HG03354 (cell line): ENCODE measurements around the gene C9orf85.
"Not testable (repeated sequence)": the region's sequence is repeated elsewhere in the genome, so short reads cannot be mapped to it uniquely, and the experiment has no call there.

Experiments used
- ATAC-seq: cut with Tn5 transposase; IDR thresholded peaks from one replicate; pipeline ENCODE4 v1.9.1; 2021; ENCODE audit warnings: mild to moderate bottlenecking; ENCODE audit not compliant: unreplicated experiment, poor library complexity, severe bottlenecking

The C9orf85 gene

DNA sequence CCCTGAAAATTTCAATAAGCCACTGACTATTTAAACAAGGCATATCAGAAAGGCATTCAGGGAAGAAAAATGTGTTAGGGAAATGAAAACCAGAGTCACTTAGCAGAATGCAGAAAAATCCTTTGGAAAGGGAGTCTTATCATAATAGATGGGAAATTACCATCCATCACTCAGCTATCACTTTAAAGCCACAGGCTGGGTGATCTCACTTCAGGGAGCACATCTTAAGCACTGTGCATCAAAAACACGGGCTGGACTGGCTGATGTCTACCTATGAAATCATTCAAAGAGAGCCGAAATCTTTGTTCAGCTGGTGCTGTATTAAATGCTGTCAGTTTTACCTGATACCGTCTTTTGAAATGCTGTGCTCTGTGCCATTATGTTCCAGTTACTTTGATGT, 75.5 kb downstream of the C9orf85 start:
- ATAC-seq, result no peak

- no peak for ATAC-seq
Observed at GRCh38 chr9:71987471-71988371, 76.3 kb downstream of the C9orf85 start.

- ATAC-seq, result no peak
Observed at GRCh38 chr9:71990466-71990865, 79.0 kb downstream of the C9orf85 start.

GRCh38 chr9:72005451-72005850, 94.0 kb downstream of the C9orf85 start:
- no peak for ATAC-seq

DNA sequence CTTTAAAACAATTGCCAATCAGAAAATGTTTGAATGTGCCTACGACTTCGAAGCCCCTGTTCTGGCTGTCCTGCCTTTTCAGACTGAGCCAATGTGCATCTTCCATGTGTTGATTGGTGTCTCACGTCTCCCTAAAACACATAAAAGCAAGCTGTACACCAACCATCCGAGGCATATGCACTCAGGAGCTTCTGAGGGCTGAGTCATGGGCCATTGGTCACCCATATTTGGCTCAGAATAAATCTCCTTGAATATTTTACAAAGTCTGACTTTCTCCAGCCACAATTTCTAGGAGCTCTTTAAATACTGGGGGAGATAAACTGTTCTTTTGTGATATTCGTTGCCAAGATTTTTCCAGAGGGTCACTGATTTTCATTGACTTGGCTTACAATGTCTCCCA, 95.1 kb downstream of the C9orf85 start:
- ATAC-seq, result no peak

GRCh38 chr9:72007726-72008125, 96.3 kb downstream of the C9orf85 start:
- ATAC-seq, result not testable (repeated sequence)

GRCh38 chr9:72012646-72013045, 101.2 kb downstream of the C9orf85 start:
- no peak for ATAC-seq

DNA sequence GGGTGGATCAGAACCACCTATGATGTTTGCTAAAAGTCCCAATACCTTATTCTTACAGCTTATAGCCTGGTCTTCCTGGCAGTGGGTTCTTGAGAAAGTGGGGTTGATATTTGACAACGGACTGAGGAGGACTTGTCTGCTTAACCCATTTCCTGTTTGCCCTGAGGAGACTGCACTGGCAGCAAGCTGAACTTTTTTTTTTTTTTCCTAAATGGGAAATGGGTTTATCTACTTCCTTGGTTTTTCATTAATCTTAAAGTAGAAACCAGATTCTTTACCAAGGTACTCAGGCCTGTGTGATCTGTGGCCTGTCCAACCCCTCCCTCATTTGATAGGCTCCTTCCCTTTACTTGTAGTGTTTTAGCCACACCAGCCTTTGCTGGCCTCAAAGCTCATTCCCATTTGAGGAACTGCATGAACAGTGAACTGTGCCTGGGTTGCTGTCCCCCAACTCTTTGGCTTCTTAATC, 101.9 kb downstream of the C9orf85 start:
- ATAC-seq, result no peak

GRCh38 chr9:72022841-72023240, 111.4 kb downstream of the C9orf85 start:
- no peak for ATAC-seq
